Neural progenitor cell (in vitro differentiated cells): ENCODE results near the gene AP2B1. TPM values are rescaled to one million over a fixed set of nuclear protein-coding genes. Genes with fewer than 3 reads are reported as not detected.

ENCODE experiments used
- DNase-seq: peaks from one replicate; pipeline ENCODE4 v3.0.0-alpha.2; 2016; ENCODE audit warnings: low spot score
- H2AFZ ChIP-seq: fragments of 200-600 bp; sonication (generic); replicated peaks from 2 replicates; pipeline ENCODE4 v1.6.1; 2016; ENCODE audit warnings: antibody characterized with exemption
- H3F3A ChIP-seq: fragments of 200-600 bp; sonication (generic); 2 replicates; pipeline ENCODE4 v1.6.1; 2016; ENCODE audit warnings: antibody characterized with exemption, low read depth
- H3K27ac ChIP-seq: fragments of 200-600 bp; sonication (generic); 2 replicates; pipeline ENCODE4 v1.5.1; 2016; ENCODE audit warnings: mild to moderate bottlenecking
- H3K27me3 ChIP-seq: fragments of 200-600 bp; sonication (generic); 2 replicates; pipeline ENCODE4 v1.6.1; 2016; ENCODE audit warnings: mild to moderate bottlenecking, moderate library complexity
- H3K36me3 ChIP-seq: fragments of 200-600 bp; sonication (generic); 2 replicates; pipeline ENCODE4 v1.5.1; 2016
- H3K4me1 ChIP-seq: fragments of 200-600 bp; sonication (generic); 2 replicates; pipeline ENCODE4 v1.6.1; 2016; ENCODE audit warnings: mixed run types
- H3K4me2 ChIP-seq: fragments of 200-600 bp; sonication (generic); 2 replicates; pipeline ENCODE4 v1.6.1; 2016
- H3K4me3 ChIP-seq: fragments of 200-600 bp; sonication (generic); 2 replicates; pipeline ENCODE4 v1.5.1; 2016
- H3K79me2 ChIP-seq: fragments of 200-600 bp; sonication (generic); 2 replicates; pipeline ENCODE4 v1.6.1; 2016; ENCODE audit warnings: low read depth
- H3K9ac ChIP-seq: fragments of 200-600 bp; sonication (generic); 2 replicates; pipeline ENCODE4 v1.6.1; 2016
- H3K9me3 ChIP-seq: fragments of 200-600 bp; sonication (generic); 2 replicates; pipeline ENCODE4 v1.5.1; 2016; ENCODE audit warnings: low read depth
- H4K20me1 ChIP-seq: fragments of 200-600 bp; sonication (generic); 2 replicates; pipeline ENCODE4 v1.6.1; 2016; ENCODE audit warnings: low read depth
- H3K27ac Mint-ChIP-seq: 3 replicates; pipeline ENCODE4 v1.8.0; 2021; ENCODE audit warnings: mixed read lengths
- H3K27me3 Mint-ChIP-seq: 2 replicates; pipeline ENCODE4 v1.8.0; 2022; ENCODE audit warnings: low read depth, mild to moderate bottlenecking, inconsistent platforms, moderate library complexity, mixed read lengths; ENCODE audit not compliant: insufficient read depth
- H3K36me3 Mint-ChIP-seq: 3 replicates; pipeline ENCODE4 v1.8.0; 2021; ENCODE audit warnings: mixed read lengths
- H3K4me1 Mint-ChIP-seq: 3 replicates; pipeline ENCODE4 v1.8.0; 2021; ENCODE audit warnings: mixed read lengths
- H3K4me3 Mint-ChIP-seq: 3 replicates; pipeline ENCODE4 v1.8.0; 2021; ENCODE audit warnings: mild to moderate bottlenecking, moderate library complexity, mixed read lengths
- H3K9me3 Mint-ChIP-seq: 3 replicates; pipeline ENCODE4 v1.8.0; 2020; ENCODE audit warnings: mixed read lengths
- EZH2 ChIP-seq: fragments of 200-600 bp; sonication (generic); IDR thresholded peaks from 2 replicates; pipeline ENCODE4 v1.6.1; 2017; ENCODE audit warnings: antibody characterized with exemption, mild to moderate bottlenecking, moderate library complexity
- EZH2phosphoT487 ChIP-seq: fragments of 200-600 bp; sonication (generic); IDR thresholded peaks from 2 replicates; pipeline ENCODE4 v1.6.1; 2017; ENCODE audit warnings: antibody characterized with exemption
- total RNA-seq: library from RNA; depleted of rRNA; stranded (reverse); fragments of >200 nt; gene quantifications from 2 replicates; pipeline ENCODE4 v1.2.3, GENCODE V29; 2015; ENCODE audit warnings: low replicate concordance
- TF ChIP-seq, protein P1 (sequence below): fragments of 200-600 bp; sonication (generic); IDR thresholded peaks from 2 replicates; pipeline ENCODE4 v1.5.1; 2017; ENCODE audit warnings: antibody characterized with exemption, mild to moderate bottlenecking

The AP2B1 gene
- total RNA-seq, 1 donor from 2014 or later, result 125 TPM

DNA sequence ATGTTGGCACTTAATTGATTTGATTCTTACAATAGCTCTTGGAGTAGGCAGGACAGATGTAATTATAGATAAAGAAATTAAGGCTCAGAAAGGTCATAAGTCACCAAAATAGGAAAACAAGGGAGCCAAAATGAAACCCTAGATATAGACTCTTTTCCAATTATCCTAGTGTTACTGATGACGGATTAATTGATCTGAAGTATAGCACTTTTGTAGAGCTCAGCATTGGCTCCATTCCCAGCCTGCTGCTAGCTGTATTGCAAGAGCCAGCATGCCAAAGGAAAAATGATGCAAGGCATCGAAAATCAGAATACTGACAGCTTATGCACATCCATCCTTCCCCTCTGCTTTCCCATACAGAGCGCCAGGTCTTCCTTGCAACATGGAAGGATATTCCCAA is 122.8 kb downstream of the AP2B1 start:
- TF ChIP-seq, protein P1, sequence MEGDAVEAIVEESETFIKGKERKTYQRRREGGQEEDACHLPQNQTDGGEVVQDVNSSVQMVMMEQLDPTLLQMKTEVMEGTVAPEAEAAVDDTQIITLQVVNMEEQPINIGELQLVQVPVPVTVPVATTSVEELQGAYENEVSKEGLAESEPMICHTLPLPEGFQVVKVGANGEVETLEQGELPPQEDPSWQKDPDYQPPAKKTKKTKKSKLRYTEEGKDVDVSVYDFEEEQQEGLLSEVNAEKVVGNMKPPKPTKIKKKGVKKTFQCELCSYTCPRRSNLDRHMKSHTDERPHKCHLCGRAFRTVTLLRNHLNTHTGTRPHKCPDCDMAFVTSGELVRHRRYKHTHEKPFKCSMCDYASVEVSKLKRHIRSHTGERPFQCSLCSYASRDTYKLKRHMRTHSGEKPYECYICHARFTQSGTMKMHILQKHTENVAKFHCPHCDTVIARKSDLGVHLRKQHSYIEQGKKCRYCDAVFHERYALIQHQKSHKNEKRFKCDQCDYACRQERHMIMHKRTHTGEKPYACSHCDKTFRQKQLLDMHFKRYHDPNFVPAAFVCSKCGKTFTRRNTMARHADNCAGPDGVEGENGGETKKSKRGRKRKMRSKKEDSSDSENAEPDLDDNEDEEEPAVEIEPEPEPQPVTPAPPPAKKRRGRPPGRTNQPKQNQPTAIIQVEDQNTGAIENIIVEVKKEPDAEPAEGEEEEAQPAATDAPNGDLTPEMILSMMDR, result no peak
- TF ChIP-seq EZH2, result no peak
- TF ChIP-seq EZH2phosphoT487, result no peak
- H3K9me3 Mint-ChIP-seq, result no peaks in the 10 kb centered on the region
- peaks cover 9% of the 10 kb centered on the region for H3K36me3 Mint-ChIP-seq
- no peaks in the 10 kb centered on the region for H3K27me3 Mint-ChIP-seq
- Histone ChIP-seq H3K4me1 (peaks cover 13% of the 10 kb centered on the region), H3F3A (peaks cover 27% of the 10 kb centered on the region), H4K20me1 (peaks cover 7% of the 10 kb centered on the region), H3K9me3 (no peaks in the 10 kb centered on the region), H3K4me3 (no peak overlapping the region), H3K79me2 (no peaks in the 10 kb centered on the region), H3K27me3 (no peaks in the 10 kb centered on the region), H3K9ac (no peak overlapping the region), H3K4me2 (no peak overlapping the region), H3K27ac (no peak overlapping the region), H3K36me3 (peaks cover 7% of the 10 kb centered on the region), H2AFZ (no peak overlapping the region)
- no peak overlapping the region for H3K4me3 Mint-ChIP-seq
- no peak for DNase-seq
- H3K27ac Mint-ChIP-seq, result no peak overlapping the region
- peaks cover 3% of the 10 kb centered on the region for H3K4me1 Mint-ChIP-seq

DNA sequence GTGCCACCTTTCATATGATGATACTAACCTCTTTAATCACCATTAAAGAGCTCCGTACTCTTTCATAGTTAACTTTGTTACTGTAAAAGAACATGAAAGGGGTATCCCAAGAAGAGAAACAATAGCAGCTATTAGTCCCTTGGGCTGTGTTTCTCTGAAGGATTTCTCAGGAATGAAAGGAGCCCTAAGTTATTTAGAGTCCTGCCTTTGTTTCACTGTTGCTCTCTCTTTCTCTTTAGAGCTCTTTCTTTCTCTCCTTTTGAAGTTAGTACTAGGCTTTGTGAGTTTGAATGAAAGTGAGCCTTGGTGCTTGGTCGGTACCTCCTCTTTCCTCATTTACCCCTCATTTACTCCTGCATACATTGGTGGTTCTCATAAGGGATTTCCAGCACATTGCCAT is 123.8 kb downstream of the AP2B1 start:
- Histone ChIP-seq H3F3A (peaks cover 27% of the 10 kb centered on the region), H3K79me2 (no peaks in the 10 kb centered on the region), H3K27ac (peak overlapping the region; percentile 31), H3K4me1 (peaks cover 24% of the 10 kb centered on the region), H3K4me3 (no peak overlapping the region), H3K36me3 (peaks cover 7% of the 10 kb centered on the region), H4K20me1 (peaks cover 18% of the 10 kb centered on the region), H3K9ac (no peak overlapping the region), H3K9me3 (no peaks in the 10 kb centered on the region), H3K27me3 (no peaks in the 10 kb centered on the region), H3K4me2 (no peak overlapping the region), H2AFZ (no peak overlapping the region)
- peak; percentile 32 for DNase-seq
- Mint-ChIP-seq H3K27ac (no peak overlapping the region), H3K9me3 (no peaks in the 10 kb centered on the region), H3K27me3 (no peaks in the 10 kb centered on the region), H3K4me1 (peaks cover 3% of the 10 kb centered on the region), H3K36me3 (peaks cover 9% of the 10 kb centered on the region), H3K4me3 (no peak overlapping the region)
- TF ChIP-seq, protein P1, result no peak
- TF ChIP-seq EZH2phosphoT487, result no peak
- no peak for TF ChIP-seq EZH2

DNA sequence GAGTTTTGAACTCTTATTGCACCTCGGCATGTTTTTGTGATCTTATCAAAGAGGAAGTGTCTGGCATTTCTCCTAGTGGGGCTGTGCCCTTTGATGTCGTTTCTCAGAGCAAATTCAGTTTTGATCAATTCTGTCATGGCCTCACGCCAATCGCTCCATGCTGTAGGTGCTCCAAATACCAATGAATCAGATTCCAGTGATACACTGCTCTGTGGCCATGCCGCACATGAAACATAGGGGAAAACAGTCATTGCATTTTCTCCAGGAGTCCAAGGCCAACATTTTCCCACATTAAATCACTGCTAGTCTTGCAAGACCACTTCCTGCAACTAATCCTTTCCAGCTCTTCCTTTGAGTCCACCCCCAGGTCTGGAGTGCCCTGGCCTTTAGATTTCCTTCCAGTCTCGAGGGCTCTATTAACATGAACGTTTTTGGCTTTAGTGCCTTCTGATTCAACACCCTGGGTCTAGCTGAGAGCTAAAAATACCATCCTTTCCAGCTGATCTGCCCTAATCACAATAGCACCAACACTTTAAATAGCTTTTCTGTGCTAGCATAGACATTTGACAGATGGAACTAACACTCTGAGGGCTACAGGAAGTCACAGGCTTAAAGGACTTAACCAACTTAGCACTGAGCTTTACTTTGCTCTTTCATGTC is 126.1 kb downstream of the AP2B1 start:
- H2AFZ ChIP-seq, result no peak overlapping the region
- no peak overlapping the region for H3K27ac ChIP-seq
- Mint-ChIP-seq H3K27me3 (no peaks in the 10 kb centered on the region), H3K4me3 (no peak overlapping the region), H3K27ac (no peak overlapping the region), H3K9me3 (no peaks in the 10 kb centered on the region), H3K4me1 (peaks cover 13% of the 10 kb centered on the region), H3K36me3 (peaks cover 11% of the 10 kb centered on the region)
- TF ChIP-seq, protein P1, result no peak
- TF ChIP-seq EZH2 (no peak), EZH2phosphoT487 (no peak)
- peaks cover 16% of the 10 kb centered on the region for H4K20me1 ChIP-seq
- peaks cover 7% of the 10 kb centered on the region for H3K36me3 ChIP-seq
- H3K4me2 ChIP-seq, result no peak overlapping the region
- H3K4me1 ChIP-seq, result peaks cover 26% of the 10 kb centered on the region
- H3K9ac ChIP-seq, result no peak overlapping the region
- DNase-seq, result no peak
- H3K79me2 ChIP-seq, result no peaks in the 10 kb centered on the region
- H3K27me3 ChIP-seq, result no peaks in the 10 kb centered on the region
- no peak overlapping the region for H3K4me3 ChIP-seq
- H3F3A ChIP-seq, result peaks cover 20% of the 10 kb centered on the region
- H3K9me3 ChIP-seq, result no peaks in the 10 kb centered on the region
